HG03521 (cell line): ENCODE measurements around the gene SORL1.

ENCODE experiments used
- ATAC-seq: cut with Tn5 transposase; IDR thresholded peaks from one replicate; pipeline ENCODE4 v1.9.1; 2021; ENCODE audit warnings: mild to moderate bottlenecking, moderate library complexity; ENCODE audit not compliant: unreplicated experiment

SORL1 gene

DNA sequence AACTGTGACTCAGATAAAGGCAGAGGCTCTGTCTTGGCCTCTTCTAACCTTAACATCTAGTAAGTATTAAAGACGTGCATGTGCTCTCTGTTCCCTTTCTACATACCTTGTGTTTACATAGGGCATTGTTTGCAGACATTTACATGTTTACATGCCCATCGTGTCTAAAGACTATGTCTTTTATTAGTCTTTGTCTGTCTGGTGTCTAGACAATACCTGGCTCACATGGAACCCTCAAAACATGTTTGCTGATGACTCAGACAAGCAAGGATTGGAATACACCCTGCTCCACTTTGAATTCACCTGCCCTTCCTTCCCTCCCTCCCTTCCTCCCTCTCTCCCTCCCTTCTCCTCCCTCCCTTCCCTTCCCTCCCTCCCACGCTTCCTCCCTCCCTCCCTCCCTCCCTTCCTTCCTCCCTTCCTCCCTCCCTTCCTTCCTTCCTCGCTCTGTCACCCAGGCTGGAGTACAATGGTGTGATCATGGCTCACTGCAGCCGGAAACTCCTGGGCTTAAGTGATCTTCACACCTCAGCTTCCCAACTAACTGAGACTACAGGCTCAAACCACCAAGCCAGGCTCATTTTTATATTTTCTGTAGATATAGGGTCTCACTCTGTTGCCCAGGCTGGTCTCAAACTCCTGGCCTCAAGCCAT is 24.4 kb downstream of the SORL1 start:
- no peak for ATAC-seq

- no peak for ATAC-seq
These were observed 26.2 kb downstream of the SORL1 start for GRCh38 chr11:121478226-121478894.

GRCh38 chr11:121478895-121479697 is 27.0 kb downstream of the SORL1 start:
- no peak for ATAC-seq

- ATAC-seq: no peak
These were observed 27.7 kb downstream of the SORL1 start for GRCh38 chr11:121479698-121480238.

- peak; percentile 79 for ATAC-seq
These were observed 29.5 kb downstream of the SORL1 start for GRCh38 chr11:121481484-121482230.

DNA sequence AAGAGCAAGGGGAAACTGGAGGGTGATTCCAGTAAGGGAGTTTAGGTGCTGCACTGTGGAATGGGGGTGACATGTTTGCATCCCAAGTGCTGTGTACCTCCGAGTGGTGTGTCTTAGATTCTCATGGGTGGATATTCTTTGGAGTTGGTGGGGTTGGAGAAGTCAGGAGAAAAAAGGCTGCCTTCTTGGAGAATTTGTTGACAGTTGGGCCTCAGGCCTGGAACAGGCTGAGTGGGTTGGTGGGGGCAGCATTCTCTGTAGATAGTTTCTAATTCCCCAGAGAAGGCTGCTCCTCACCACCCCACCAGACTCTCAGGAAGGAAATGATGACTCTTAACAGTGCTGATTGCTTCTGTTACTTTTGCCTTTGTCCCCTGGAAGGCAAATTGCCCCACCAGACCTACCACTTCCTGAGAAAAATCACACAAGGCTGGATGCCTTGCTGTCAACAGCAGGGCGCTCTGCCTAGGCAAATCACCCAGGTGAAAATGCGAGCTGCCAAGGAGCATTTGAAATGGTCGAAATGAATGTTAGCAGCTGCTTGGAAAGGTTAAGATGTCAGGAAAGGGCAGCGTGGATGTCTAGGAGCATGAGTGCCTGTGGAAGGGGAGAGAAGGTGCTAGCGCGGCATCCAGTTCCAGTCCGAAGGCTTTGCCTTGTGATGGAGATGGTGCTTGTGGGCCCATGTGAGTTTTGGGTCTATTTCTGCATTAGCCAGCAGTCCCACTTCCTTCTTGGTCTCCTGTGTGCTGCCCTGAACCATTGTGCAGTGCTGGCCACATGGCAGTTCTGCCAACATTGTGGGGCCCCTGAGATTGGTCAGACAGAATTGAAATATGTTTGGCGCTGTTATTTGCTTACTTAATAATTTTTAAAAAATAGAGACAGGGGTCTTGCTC is 30.4 kb downstream of the SORL1 start:
- peak; percentile 66 for ATAC-seq

DNA sequence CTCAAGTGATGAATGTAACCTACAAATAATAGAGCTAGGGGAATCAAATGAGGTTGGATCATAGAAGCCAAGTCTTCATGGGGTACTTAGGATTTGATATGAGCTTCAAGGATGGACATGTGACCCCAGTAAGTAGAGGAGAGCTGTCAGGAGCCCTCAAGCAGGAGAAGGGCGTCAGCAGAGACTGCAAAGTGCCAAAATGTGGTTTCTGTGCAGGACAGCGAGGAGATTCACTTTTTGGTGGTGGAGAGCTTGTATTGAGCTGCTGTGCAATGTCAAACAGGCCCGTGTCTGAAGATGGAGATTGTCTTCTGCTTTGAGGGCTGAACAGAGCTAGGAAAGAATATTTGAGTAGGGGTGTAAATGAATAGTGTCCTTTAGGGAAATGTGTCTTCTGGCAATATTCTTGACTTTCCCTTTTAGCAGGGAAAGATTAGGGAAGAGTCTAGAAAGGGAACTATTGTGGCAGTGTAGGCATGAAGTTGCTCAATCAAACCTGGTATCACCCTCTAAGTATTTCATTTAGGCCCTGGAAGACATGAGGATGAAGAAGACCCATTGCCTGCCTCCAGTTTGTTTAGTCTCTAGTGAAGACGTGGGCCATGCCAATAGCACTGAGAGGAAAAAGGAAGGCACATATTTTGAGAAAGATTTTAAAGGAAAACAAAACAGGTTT is 31.8 kb downstream of the SORL1 start:
- no peak for ATAC-seq

DNA sequence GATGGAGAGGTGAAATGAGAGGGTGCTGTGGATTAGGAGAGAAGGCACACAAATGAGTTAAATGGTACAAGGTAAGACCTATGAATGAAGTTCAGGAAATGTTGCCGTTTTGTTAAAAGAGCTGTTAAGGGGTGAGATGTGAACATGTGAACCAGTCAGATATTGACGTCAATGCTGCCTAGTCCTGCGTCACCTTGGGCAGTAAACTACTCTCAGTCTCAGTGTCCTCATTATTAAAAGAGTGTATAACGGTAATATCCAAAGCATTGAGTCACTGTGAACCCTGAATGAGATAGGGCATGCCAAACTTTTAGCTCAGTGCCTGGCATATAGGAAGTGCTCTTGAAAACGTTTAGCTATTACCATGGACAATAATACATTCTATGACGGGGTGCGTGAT is 33.1 kb downstream of the SORL1 start:
- ATAC-seq: no peak

DNA sequence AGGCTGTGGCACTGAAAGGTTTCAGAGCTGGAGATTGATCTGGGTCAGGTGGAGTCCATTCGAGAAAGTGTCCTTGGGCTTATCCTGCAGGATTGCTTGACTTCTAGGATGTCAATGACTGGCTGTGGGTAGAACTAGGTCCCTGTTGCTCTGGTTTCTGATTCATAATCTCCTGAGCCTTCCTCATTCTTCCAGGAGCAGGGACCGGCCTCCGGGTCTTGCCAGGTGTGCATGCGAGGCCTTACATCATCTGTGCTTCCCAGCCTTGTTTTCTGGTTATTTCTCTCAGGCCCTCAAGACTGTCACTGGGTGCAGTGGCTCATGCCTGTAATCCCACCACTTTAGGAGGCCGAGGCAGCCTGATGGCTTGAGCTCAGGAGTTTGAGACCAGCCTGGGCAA is 33.9 kb downstream of the SORL1 start:
- ATAC-seq: no peak

GRCh38 chr11:121487191-121487590 is 35.1 kb downstream of the SORL1 start:
- no peak for ATAC-seq

DNA sequence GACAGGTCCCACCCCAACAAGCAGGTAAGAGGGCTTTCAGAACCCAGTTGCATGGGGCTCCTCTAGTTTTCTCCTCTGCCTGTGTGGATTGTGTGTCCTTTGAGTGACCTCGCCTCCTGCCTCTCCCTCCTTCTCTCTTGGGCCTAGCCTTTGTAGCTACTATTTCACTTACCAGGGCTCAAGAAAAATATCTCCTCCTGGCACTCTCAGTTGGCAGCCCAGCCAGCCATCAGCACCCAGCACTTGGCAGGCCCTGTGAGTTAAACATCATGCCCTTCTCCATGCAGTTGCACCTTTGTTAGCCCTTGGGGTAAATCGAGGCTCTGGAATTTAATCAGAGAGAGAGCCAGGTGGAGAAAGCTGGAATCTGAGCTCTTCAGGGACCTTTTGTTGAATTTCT is 36.1 kb downstream of the SORL1 start:
- ATAC-seq: no peak

GRCh38 chr11:121488641-121489040 is 36.5 kb downstream of the SORL1 start:
- ATAC-seq: no peak

DNA sequence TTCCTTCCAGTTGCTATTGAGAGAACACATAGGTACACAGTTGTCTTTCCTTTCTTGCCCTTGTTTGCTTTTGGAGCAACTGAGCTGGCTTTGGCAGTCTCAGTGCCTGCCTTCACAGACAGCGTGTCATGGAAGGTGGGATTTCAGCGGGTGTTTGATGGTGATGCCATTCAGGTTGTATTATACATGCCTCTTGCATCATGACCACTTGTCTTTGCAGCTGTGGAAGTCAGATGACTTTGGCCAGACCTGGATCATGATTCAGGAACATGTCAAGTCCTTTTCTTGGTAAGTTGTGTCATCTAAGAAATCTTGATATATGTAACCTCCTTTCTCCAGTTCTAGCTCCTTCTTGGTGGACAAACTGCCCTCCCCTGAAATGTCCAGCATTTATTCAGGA is 37.7 kb downstream of the SORL1 start:
- no peak for ATAC-seq

- peak; percentile 39 for ATAC-seq
These were observed 42.4 kb downstream of the SORL1 start for GRCh38 chr11:121494355-121495099.

DNA sequence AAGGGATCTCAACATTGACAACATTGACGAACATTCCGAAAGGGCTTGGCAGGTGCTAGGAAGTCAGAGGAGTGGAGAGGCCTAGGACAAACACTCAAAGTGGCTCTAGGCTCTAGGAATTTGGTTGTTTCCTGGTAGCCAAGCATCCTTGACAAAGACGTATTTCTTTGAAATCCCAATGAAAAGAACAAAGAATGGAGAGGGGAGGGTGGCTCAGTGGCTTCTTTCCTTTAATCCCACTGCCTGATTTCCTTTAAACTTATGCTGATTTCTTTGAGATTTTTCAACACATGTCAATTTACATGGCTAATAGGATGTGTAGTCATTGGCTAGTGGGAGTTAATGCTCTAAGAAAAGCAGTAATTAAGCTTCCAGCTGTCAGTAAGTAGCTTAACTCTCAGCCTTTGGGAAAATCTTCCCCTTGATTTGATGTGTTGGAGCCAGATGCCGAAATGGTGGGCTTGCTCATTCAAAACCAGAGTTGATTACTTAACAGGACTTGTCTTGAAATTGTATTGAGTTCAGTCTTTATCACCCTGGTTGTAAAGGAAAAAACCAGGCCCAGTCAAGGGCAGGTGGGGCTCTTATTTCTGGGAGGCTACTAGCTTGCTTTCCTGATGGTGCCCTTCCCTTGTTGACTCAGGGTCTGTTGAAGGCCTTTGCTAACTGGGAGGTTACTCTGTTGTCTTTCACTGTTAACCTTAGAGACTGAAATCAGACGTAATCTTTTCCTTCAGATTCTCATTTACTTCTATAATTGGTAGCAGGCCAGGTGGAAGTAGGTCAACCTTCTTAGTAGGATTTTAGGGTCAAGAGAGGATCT is 45.3 kb downstream of the SORL1 start:
- no peak for ATAC-seq

DNA sequence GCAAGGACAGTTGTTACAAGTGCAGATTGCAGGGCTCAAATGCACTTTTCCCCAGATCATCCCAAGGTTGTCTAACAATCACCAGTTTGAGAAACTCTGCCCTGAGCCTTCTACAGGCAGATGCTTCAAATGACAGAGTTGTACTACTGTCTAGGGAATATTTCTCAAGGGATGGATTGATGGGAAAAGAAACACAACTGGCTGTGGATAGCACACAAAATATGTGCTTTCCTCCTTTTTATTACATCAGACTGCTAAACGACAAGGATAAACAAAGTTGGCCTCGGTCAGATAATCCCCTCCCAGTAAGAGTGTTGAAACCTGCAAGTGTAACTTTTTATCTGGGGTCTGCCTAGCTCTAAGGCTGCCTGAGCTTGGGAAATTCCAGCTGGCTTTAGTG is 47.3 kb downstream of the SORL1 start:
- ATAC-seq: no peak

DNA sequence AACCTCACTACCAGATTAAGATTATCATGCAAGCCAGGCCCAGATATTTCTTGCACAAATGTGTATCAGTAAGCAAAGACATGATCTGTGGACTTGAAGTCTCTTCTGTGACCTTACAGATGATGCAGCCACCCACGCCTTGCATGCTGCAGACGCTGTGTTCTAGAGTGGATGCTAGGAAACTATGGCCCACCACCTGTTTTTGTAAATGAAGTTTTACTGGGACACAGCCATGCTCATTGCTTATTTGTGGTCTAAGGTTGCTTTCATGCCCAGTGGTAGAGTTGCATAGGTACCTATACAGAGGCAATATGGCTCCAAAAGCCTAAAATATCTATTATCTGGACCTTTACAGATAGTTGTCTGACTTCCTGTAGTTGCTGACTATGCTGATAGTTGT is 48.2 kb downstream of the SORL1 start:
- no peak for ATAC-seq

GRCh38 chr11:121500717-121501116 is 48.6 kb downstream of the SORL1 start:
- ATAC-seq: no peak
